ENCODE measurements around the gene GYS2.

GYS2 gene

GRCh38 chr12:21561158-21561557, 43.5 kb downstream of the GYS2 start:
- DNase-seq (ENCODE audit: low read depth), result no peak

GRCh38 chr12:21559855-21560569, 44.6 kb downstream of the GYS2 start:
- DNase-seq (ENCODE audit: low read depth), result peak; percentile 62
- H3K4me3 ChIP-seq (ENCODE audit: low read depth, low read length), result no peak overlapping the region

More at GRCh38 chr12:21561158-21561557, 43.5 kb downstream of the GYS2 start:
- H3K4me3 ChIP-seq (ENCODE audit: low read depth, low read length), result no peak overlapping the region

- no peak for DNase-seq (ENCODE audit: low read depth)
- no peak overlapping the region for H3K4me3 ChIP-seq (ENCODE audit: low read depth, low read length)
Observed at GRCh38 chr12:21558100-21558679, 46.5 kb downstream of the GYS2 start.

GRCh38 chr12:21553329-21553675, 51.3 kb downstream of the GYS2 start:
- DNase-seq (ENCODE audit: low read depth), result peak; percentile 35
- no peak overlapping the region for H3K4me3 ChIP-seq (ENCODE audit: low read depth, low read length)

- no peak for DNase-seq (ENCODE audit: low read depth)
Observed at GRCh38 chr12:21552635-21553328, 51.9 kb downstream of the GYS2 start.

GRCh38 chr12:21551841-21552465, 52.7 kb downstream of the GYS2 start:
- no peak overlapping the region for H3K4me3 ChIP-seq (ENCODE audit: low read depth, low read length)
- no peak for DNase-seq (ENCODE audit: low read depth)

More at GRCh38 chr12:21552635-21553328, 51.9 kb downstream of the GYS2 start:
- no peak overlapping the region for H3K4me3 ChIP-seq (ENCODE audit: low read depth, low read length)

- no peak for DNase-seq (ENCODE audit: low read depth)
Observed at GRCh38 chr12:21547437-21547836, 57.2 kb downstream of the GYS2 start.

GRCh38 chr12:21546716-21547115, 57.9 kb downstream of the GYS2 start:
- no peak overlapping the region for H3K4me3 ChIP-seq (ENCODE audit: low read depth, low read length)
- no peak for DNase-seq (ENCODE audit: low read depth)

More at GRCh38 chr12:21547437-21547836, 57.2 kb downstream of the GYS2 start:
- H3K4me3 ChIP-seq (ENCODE audit: low read depth, low read length), result no peak overlapping the region

GRCh38 chr12:21545557-21545956, 59.1 kb downstream of the GYS2 start:
- H3K4me3 ChIP-seq (ENCODE audit: low read depth, low read length), result no peak overlapping the region
- no peak for DNase-seq (ENCODE audit: low read depth)

GRCh38 chr12:21543151-21543550, 61.5 kb downstream of the GYS2 start:
- H3K4me3 ChIP-seq (ENCODE audit: low read depth, low read length), result no peak overlapping the region
- DNase-seq (ENCODE audit: low read depth), result no peak

- H3K4me3 ChIP-seq (ENCODE audit: low read depth, low read length), result no peak overlapping the region
- DNase-seq (ENCODE audit: low read depth), result no peak
Observed at GRCh38 chr12:21542403-21542802, 62.2 kb downstream of the GYS2 start.

- no peak for DNase-seq (ENCODE audit: low read depth)
- H3K4me3 ChIP-seq (ENCODE audit: low read depth, low read length), result no peak overlapping the region
Observed at GRCh38 chr12:21541773-21542172, 62.9 kb downstream of the GYS2 start.

- DNase-seq (ENCODE audit: low read depth), result no peak
- no peak overlapping the region for H3K4me3 ChIP-seq (ENCODE audit: low read depth, low read length)
Observed at GRCh38 chr12:21539797-21540196, 64.8 kb downstream of the GYS2 start.

- DNase-seq (ENCODE audit: low read depth), result no peak
- no peak overlapping the region for H3K4me3 ChIP-seq (ENCODE audit: low read depth, low read length)
Observed at GRCh38 chr12:21538061-21538653, 66.5 kb downstream of the GYS2 start.

- no peak for DNase-seq (ENCODE audit: low read depth)
- H3K4me3 ChIP-seq (ENCODE audit: low read depth, low read length), result no peak overlapping the region
Observed at GRCh38 chr12:21529456-21529855, 75.2 kb downstream of the GYS2 start.

- H3K4me3 ChIP-seq (ENCODE audit: low read depth, low read length), result no peak overlapping the region
- DNase-seq (ENCODE audit: low read depth), result no peak
Observed at GRCh38 chr12:21528953-21529352, 75.7 kb downstream of the GYS2 start.

GRCh38 chr12:21527451-21528180, 77.0 kb downstream of the GYS2 start:
- DNase-seq (ENCODE audit: low read depth), result peak; percentile 15
- H3K4me3 ChIP-seq (ENCODE audit: low read depth, low read length), result peak overlapping the region; percentile 67

- H3K4me3 ChIP-seq (ENCODE audit: low read depth, low read length), result peak overlapping the region; percentile 67
- no peak for DNase-seq (ENCODE audit: low read depth)
Observed at GRCh38 chr12:21526721-21527345, 77.8 kb downstream of the GYS2 start.

- H3K4me3 ChIP-seq (ENCODE audit: low read depth, low read length), result peak within 1 kb of the TSS; percentile 67
- DNase-seq (ENCODE audit: low read depth), result peak; percentile 31
Observed at GRCh38 chr12:21526053-21526452, 78.6 kb downstream of the GYS2 start, which contains the start of gene SPX. Gene SPX (plus strand): TSS chr12:21526296. CDS start chr12:21526473, 177 bp downstream.
